ENCODE data around the gene TMCC2. TPM values are rescaled to one million over a fixed set of nuclear protein-coding genes. Genes with fewer than 3 reads are reported as not detected.

Gene TMCC2
- total and polyA plus RNA-seq, 2 of the 8 experiments (the other 6 are each of a cell fraction or from before 2014, with no cell fraction given), result 6.7 to 6.8 TPM

GRCh38 chr1:205183676-205184335 is 43.9 kb upstream of the TMCC2 start:
- peaks cover 0 to 15% of the 10 kb centered on the region in 2 experiments; a peak in 2 of 4 replicates for H3K79me2 ChIP-seq (ENCODE audit: control insufficient read depth in 1 of 2, insufficient read depth in 2 of 2, low read length in 2 of 2)
- H3K4ac ChIP-seq (replicated peaks; ENCODE audit: insufficient read length, low read depth, low read length), result no peak overlapping the region
- no peak overlapping the region for H3K4me3 ChIP-seq (ENCODE audit: extremely low read depth in 1 of 4, insufficient read depth in 2 of 4, low read depth in 3 of 4, low read length in 4 of 4)
- no peak overlapping the region for H2BK12ac ChIP-seq (ENCODE audit: low read depth, low read length)
- no peak overlapping the region for H3K9ac ChIP-seq (replicated peaks in 1 of 4; ENCODE audit: extremely low read depth in 1 of 4, low read depth in 3 of 4, low read length in 3 of 4)
- ChIA-PET CTCF (ENCODE audit: partially characterized antibody) (interaction anchor here (0.6 to 2.0 kb wide), 4 partner anchors 8 to 154 kb away, joined by 3 to 8 read pairs (median 6); no protein-coding TSS in a partner anchor), POLR2A (ENCODE audit: partially characterized antibody) (interaction anchor here (0.5 to 1.0 kb wide), 2 partner anchors 22 to 44 kb away, joined by 3 to 5 read pairs; partner anchors contain the start of gene TMCC2)
- no peak overlapping the region for H4K91ac ChIP-seq (replicated peaks; ENCODE audit: insufficient read length, low read length)
- H2BK120ac ChIP-seq (replicated peaks; ENCODE audit: low read depth, low read length), result no peak overlapping the region
- no peak overlapping the region for H2AFZ ChIP-seq (ENCODE audit: low read length)
- no peak overlapping the region for H2BK5ac ChIP-seq (ENCODE audit: low read depth, low read length)
- H3K27me3 ChIP-seq (replicated peaks in 1 of 4; ENCODE audit: control insufficient read depth in 3 of 4, extremely low read depth in 1 of 4, insufficient read depth in 3 of 4, low read length in 3 of 4), result no peaks in the 10 kb centered on the region
- no peak overlapping the region for H3K27ac ChIP-seq (ENCODE audit: low read depth, low read length)
- no peak overlapping the region for H3K23ac ChIP-seq (ENCODE audit: insufficient read length)
- H3K18ac ChIP-seq (ENCODE audit: extremely low read depth, low read length), result no peak overlapping the region
- H3K4me1 ChIP-seq (replicated peaks in 1 of 4; ENCODE audit: control insufficient read depth in 3 of 4, insufficient read depth in 4 of 4, low read length in 3 of 4), result peaks cover 2 to 13% (median 5%) of the 10 kb centered on the region in 4 experiments; a peak in 5 of 7 replicates
- FAIRE-seq, result no peak
- 77% methylated on average over 4 of the region's 4 CpGs; no CpG with 5 or more reads in 1 of the 2 experiments for WGBS, 2 experiments (ENCODE audit: extremely low coverage in 1 of 2, insufficient coverage in 1 of 2, insufficient read length in 1 of 2, insufficient replicate concordance in 2 of 2, low coverage in 1 of 2, low lambda C conversion rate in 2 of 2, missing lambda C conversion rate in 1 of 2)
- no peak overlapping the region for H4K5ac ChIP-seq (ENCODE audit: insufficient read length, low read depth, low read length)
- H2BK20ac ChIP-seq (ENCODE audit: low read length), result no peak overlapping the region
- H2BK15ac ChIP-seq (ENCODE audit: low read length), result no peak overlapping the region
- H3K9me3 ChIP-seq (ENCODE audit: insufficient read depth in 2 of 2, low read depth in 1 of 2, low read length in 1 of 2), result no peaks in the 10 kb centered on the region
- H4K8ac ChIP-seq (ENCODE audit: extremely low read depth, insufficient read depth, low read length), result no peak overlapping the region
- H3K14ac ChIP-seq (ENCODE audit: insufficient read length), result no peak overlapping the region
- TF ChIP-seq FOSL1 (IDR thresholded peaks at IDR 0.05; ENCODE audit: insufficient read depth, low read depth, low read length) (no peak), SP1 (IDR thresholded peaks at IDR 0.05; ENCODE audit: low read depth, low read length) (no peak), CBX8 (IDR thresholded peaks at IDR 0.05; ENCODE audit: borderline replicate concordance, low read depth, low read length) (no peak), CHD2 (IDR thresholded peaks at IDR 0.05; ENCODE audit: low read length) (no peak), CREB1 (IDR thresholded peaks at IDR 0.05) (no peak), SIN3A (conservative IDR thresholded peaks at IDR 0.05 in 1 of 2, IDR thresholded peaks at IDR 0.05 in 1 of 2; ENCODE audit: low read depth in 1 of 2, low read length in 2 of 2) (no peak), TAF7 (optimal IDR thresholded peaks at IDR 0.05; ENCODE audit: borderline replicate concordance, low read depth, low read length) (no peak), KDM1A (IDR thresholded peaks at IDR 0.05; ENCODE audit: borderline replicate concordance, low read length) (no peak), NANOG (IDR thresholded peaks at IDR 0.05; ENCODE audit: insufficient read depth, low read depth, low read length, poor library complexity, severe bottlenecking) (no peak)
- no peaks in the 10 kb centered on the region for H4K20me1 ChIP-seq (replicated peaks in 1 of 2; ENCODE audit: control insufficient read depth in 1 of 2, insufficient read depth in 2 of 2, low read length in 2 of 2)
- peaks cover 2% of the 10 kb centered on the region; the same call in 1 of the 2 replicates for H3K79me1 ChIP-seq (ENCODE audit: low read depth, low read length)
- H3K23me2 ChIP-seq (ENCODE audit: low read depth, low read length), result no peaks in the 10 kb centered on the region
- no peak for DNase-seq (ENCODE audit: low read depth in 1 of 2, low spot score in 2 of 2)
- peaks cover 0 to 3% (median 0%) of the 10 kb centered on the region in 4 experiments; a peak in 1 of 8 replicates for H3K36me3 ChIP-seq (ENCODE audit: control insufficient read depth in 2 of 4, insufficient read depth in 4 of 4, low read length in 3 of 4)
- H3K4me2 ChIP-seq (ENCODE audit: insufficient read depth in 1 of 2, low read depth in 2 of 2, low read length in 2 of 2), result no peak overlapping the region
- no peak overlapping the region for H2AK5ac ChIP-seq (ENCODE audit: low read depth, low read length)
- no peak overlapping the region for H3K56ac ChIP-seq (replicated peaks; ENCODE audit: insufficient read length, low read depth, low read length)

Data from H1 (cell line).